Measurements from ENCODE around the gene CREB5. TPM values are rescaled to one million over a fixed set of nuclear protein-coding genes. Genes with fewer than 3 reads are reported as not detected.

The CREB5 gene
- total and polyA plus RNA-seq, 2 of the 8 experiments (the other 6 are each of a cell fraction or from before 2014, with no cell fraction given), result 2.4 to 2.7 TPM

DNA sequence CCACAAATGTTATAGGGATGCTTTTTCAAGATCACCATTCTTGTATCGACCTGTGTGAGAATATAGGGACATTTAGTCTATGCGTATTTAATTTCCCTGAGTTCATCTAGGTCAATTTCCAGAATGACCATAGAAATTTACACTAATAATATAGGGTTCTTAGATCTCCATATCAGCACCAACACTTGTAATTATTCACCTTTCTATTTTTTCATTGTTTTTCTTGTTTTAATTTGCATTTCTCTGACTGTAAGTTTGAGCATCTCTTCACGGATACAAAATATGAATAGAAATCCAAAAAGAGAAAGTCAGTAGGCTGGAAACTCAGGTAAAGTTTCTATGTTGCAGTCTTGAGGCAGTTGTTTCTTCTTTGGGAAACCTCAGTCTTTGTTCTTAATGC lies 134.8 kb downstream of the CREB5 start (continued):
- TF ChIP-seq, protein P1, sequence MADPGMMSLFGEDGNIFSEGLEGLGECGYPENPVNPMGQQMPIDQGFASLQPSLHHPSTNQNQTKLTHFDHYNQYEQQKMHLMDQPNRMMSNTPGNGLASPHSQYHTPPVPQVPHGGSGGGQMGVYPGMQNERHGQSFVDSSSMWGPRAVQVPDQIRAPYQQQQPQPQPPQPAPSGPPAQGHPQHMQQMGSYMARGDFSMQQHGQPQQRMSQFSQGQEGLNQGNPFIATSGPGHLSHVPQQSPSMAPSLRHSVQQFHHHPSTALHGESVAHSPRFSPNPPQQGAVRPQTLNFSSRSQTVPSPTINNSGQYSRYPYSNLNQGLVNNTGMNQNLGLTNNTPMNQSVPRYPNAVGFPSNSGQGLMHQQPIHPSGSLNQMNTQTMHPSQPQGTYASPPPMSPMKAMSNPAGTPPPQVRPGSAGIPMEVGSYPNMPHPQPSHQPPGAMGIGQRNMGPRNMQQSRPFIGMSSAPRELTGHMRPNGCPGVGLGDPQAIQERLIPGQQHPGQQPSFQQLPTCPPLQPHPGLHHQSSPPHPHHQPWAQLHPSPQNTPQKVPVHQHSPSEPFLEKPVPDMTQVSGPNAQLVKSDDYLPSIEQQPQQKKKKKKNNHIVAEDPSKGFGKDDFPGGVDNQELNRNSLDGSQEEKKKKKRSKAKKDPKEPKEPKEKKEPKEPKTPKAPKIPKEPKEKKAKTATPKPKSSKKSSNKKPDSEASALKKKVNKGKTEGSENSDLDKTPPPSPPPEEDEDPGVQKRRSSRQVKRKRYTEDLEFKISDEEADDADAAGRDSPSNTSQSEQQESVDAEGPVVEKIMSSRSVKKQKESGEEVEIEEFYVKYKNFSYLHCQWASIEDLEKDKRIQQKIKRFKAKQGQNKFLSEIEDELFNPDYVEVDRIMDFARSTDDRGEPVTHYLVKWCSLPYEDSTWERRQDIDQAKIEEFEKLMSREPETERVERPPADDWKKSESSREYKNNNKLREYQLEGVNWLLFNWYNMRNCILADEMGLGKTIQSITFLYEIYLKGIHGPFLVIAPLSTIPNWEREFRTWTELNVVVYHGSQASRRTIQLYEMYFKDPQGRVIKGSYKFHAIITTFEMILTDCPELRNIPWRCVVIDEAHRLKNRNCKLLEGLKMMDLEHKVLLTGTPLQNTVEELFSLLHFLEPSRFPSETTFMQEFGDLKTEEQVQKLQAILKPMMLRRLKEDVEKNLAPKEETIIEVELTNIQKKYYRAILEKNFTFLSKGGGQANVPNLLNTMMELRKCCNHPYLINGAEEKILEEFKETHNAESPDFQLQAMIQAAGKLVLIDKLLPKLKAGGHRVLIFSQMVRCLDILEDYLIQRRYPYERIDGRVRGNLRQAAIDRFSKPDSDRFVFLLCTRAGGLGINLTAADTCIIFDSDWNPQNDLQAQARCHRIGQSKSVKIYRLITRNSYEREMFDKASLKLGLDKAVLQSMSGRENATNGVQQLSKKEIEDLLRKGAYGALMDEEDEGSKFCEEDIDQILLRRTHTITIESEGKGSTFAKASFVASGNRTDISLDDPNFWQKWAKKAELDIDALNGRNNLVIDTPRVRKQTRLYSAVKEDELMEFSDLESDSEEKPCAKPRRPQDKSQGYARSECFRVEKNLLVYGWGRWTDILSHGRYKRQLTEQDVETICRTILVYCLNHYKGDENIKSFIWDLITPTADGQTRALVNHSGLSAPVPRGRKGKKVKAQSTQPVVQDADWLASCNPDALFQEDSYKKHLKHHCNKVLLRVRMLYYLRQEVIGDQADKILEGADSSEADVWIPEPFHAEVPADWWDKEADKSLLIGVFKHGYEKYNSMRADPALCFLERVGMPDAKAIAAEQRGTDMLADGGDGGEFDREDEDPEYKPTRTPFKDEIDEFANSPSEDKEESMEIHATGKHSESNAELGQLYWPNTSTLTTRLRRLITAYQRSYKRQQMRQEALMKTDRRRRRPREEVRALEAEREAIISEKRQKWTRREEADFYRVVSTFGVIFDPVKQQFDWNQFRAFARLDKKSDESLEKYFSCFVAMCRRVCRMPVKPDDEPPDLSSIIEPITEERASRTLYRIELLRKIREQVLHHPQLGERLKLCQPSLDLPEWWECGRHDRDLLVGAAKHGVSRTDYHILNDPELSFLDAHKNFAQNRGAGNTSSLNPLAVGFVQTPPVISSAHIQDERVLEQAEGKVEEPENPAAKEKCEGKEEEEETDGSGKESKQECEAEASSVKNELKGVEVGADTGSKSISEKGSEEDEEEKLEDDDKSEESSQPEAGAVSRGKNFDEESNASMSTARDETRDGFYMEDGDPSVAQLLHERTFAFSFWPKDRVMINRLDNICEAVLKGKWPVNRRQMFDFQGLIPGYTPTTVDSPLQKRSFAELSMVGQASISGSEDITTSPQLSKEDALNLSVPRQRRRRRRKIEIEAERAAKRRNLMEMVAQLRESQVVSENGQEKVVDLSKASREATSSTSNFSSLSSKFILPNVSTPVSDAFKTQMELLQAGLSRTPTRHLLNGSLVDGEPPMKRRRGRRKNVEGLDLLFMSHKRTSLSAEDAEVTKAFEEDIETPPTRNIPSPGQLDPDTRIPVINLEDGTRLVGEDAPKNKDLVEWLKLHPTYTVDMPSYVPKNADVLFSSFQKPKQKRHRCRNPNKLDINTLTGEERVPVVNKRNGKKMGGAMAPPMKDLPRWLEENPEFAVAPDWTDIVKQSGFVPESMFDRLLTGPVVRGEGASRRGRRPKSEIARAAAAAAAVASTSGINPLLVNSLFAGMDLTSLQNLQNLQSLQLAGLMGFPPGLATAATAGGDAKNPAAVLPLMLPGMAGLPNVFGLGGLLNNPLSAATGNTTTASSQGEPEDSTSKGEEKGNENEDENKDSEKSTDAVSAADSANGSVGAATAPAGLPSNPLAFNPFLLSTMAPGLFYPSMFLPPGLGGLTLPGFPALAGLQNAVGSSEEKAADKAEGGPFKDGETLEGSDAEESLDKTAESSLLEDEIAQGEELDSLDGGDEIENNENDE (IDR thresholded peaks at IDR 0.05; ENCODE audit: insufficient replicate concordance, low read length), result no peak
- TF ChIP-seq, protein P2, sequence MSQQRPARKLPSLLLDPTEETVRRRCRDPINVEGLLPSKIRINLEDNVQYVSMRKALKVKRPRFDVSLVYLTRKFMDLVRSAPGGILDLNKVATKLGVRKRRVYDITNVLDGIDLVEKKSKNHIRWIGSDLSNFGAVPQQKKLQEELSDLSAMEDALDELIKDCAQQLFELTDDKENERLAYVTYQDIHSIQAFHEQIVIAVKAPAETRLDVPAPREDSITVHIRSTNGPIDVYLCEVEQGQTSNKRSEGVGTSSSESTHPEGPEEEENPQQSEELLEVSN (IDR thresholded peaks at IDR 0.05), result no peak
- no peak for TF ChIP-seq SP2 (IDR thresholded peaks at IDR 0.05; ENCODE audit: low read length)
- no peak for TF ChIP-seq RXRA (IDR thresholded peaks at IDR 0.05; ENCODE audit: insufficient read depth, low read depth, low read length)
